GM12875 (cell line): Measurements from ENCODE around the gene GDI1.

Experiments
- H3K4me3 ChIP-seq: one replicate; pipeline ENCODE4 v1.5.1; 2011; ENCODE audit warnings: low read depth, low read length, control low read depth
- TF ChIP-seq, protein P1 (sequence below): IDR thresholded peaks from 2 replicates; pipeline ENCODE4 v1.5.1; 2011; ENCODE audit warnings: low read depth, mild to moderate bottlenecking, control low read depth, inconsistent platforms, low read length, moderate library complexity, borderline replicate concordance; ENCODE audit not compliant: insufficient read depth

GDI1 gene

DNA sequence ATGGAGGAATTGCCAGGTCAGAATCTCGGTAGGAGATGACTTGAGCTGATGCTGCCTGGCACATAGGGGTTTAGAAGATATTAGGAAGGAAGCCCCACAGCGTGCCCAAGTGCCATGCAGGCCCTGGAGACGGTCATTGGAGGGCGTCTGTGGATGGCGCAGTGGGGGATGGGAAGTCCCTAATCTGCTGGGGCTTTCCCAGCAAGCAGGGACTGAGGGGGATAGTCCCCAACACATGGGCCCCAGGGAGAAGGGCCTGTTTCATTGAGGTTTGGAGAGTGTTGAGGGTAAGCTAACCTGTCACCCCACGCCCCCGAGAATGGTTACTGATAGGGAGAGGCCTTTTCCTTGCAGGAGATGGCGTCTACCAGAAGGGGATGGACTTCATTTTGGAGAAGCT lies 17.8 kb upstream of the GDI1 start:
- TF ChIP-seq, protein P1, sequence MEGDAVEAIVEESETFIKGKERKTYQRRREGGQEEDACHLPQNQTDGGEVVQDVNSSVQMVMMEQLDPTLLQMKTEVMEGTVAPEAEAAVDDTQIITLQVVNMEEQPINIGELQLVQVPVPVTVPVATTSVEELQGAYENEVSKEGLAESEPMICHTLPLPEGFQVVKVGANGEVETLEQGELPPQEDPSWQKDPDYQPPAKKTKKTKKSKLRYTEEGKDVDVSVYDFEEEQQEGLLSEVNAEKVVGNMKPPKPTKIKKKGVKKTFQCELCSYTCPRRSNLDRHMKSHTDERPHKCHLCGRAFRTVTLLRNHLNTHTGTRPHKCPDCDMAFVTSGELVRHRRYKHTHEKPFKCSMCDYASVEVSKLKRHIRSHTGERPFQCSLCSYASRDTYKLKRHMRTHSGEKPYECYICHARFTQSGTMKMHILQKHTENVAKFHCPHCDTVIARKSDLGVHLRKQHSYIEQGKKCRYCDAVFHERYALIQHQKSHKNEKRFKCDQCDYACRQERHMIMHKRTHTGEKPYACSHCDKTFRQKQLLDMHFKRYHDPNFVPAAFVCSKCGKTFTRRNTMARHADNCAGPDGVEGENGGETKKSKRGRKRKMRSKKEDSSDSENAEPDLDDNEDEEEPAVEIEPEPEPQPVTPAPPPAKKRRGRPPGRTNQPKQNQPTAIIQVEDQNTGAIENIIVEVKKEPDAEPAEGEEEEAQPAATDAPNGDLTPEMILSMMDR = no peak
- H3K4me3 ChIP-seq = no peak overlapping the region

- no peak overlapping the region for H3K4me3 ChIP-seq
Observed at GRCh38 chrX:154419688-154420401, 17.1 kb upstream of the GDI1 start.

DNA sequence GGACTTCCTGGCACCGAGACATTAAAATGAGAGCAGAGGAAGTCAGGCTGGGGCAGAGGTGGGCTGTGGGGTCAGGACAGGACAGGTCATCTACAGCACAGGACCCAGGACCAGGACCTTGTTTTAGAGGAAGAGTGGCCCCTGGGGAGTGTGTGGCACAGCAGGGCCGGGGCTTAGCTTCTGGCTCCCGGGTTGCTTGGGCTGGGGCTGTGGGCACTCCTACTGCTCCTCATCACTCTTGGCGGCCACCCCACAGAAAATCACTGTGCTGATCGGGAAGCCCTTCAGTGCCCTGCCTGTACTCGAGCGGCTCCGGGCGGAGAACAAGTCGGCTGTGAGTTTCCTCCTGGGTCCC lies 16.6 kb upstream of the GDI1 start:
- TF ChIP-seq, protein P1 = no peak
- no peak overlapping the region for H3K4me3 ChIP-seq

More at GRCh38 chrX:154419688-154420401, 17.1 kb upstream of the GDI1 start:
- TF ChIP-seq, protein P1 = no peak

- TF ChIP-seq, protein P1 = no peak
- H3K4me3 ChIP-seq = no peak overlapping the region
Observed at GRCh38 chrX:154426916-154427770, 9.8 kb upstream of the GDI1 start.

DNA sequence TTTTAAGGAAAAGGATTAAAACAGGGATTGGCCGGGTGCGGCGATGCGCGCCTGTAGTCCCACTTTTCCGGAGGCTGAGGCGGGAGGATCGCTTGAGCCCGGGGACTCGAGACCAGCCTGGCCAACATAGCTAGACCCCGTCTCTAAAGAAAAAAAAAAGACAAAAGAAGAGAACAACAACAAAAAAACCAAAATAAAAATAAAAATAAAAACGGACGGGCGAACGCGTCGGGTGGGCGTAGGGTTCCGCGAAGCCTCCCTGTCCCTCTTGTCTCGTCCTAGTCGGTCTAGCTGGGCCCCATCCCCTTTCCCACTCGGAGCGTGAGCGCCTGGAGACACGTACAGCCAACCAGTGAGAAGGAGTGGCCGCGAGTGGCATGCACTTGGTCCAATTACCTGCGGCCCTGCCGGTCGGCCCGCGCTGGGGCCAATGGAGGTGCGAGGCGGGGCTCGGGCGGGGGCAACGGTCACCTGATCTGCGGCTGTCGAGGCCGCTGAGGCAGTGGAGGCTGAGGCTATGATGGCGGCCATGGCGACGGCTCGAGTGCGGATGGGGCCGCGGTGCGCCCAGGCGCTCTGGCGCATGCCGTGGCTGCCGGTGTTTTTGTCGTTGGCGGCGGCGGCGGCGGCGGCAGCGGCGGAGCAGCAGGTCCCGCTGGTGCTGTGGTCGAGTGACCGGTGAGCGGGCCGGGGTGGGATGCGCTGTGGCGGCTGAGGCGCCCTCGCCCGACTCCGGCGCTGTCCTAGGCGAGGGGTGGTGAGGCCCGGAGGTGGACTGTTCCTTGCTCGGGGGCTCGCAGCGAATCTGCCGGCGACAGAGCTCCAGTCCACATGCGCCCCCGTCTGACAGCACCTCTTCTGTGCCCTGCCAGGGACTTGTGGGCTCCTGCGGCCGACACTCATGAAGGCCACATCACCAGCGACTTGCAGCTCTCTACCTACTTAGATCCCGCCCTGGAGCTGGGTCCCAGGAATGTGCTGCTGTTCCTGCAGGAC lies 8.5 kb upstream of the GDI1 start, which contains the start of gene ATP6AP1:
TSS of gene ATP6AP1 (plus strand) at position 502 of the 996 bp plus-strand sequence. CDS start at position 518, 16 bp downstream.
- TF ChIP-seq, protein P1 = no peak
- peak within 1 kb of the TSS; percentile 69 for H3K4me3 ChIP-seq

GRCh38 chrX:154429711-154430110 lies 7.2 kb upstream of the GDI1 start:
- TF ChIP-seq, protein P1 = no peak
- H3K4me3 ChIP-seq = no peak overlapping the region
